Measurements from ENCODE around the gene PCDHB5.
"Not testable (repeated sequence)": the region's sequence is repeated elsewhere in the genome, so short reads cannot be mapped to it uniquely, and the experiment has no call there.

DNA sequence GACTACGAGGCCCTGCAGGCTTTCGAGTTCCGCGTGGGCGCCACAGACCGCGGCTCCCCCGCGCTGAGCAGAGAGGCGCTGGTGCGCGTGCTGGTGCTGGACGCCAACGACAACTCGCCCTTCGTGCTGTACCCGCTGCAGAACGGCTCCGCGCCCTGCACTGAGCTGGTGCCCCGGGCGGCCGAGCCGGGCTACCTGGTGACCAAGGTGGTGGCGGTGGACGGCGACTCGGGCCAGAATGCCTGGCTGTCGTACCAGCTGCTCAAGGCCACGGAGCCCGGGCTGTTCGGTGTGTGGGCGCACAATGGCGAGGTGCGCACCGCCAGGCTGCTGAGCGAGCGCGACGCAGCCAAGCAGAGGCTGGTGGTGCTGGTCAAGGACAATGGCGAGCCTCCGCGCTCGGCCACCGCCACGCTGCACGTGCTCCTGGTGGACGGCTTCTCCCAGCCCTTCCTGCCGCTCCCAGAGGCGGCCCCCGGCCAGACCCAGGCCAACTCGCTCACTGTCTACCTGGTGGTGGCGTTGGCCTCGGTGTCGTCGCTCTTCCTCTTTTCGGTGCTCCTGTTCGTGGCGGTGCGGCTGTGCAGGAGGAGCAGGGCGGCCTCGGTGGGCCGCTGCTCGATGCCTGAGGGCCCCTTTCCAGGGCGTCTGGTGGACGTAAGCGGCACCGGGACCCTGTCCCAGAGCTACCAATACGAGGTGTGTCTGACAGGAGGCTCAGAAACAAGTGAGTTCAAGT lies 49.3 kb downstream of the PCDHB5 start:
- not testable (repeated sequence) for TF ChIP-seq TEAD4, MYBL2 (CRISPR knock-in tag; IDR thresholded peaks at IDR 0.05)
- TF ChIP-seq, protein P1, sequence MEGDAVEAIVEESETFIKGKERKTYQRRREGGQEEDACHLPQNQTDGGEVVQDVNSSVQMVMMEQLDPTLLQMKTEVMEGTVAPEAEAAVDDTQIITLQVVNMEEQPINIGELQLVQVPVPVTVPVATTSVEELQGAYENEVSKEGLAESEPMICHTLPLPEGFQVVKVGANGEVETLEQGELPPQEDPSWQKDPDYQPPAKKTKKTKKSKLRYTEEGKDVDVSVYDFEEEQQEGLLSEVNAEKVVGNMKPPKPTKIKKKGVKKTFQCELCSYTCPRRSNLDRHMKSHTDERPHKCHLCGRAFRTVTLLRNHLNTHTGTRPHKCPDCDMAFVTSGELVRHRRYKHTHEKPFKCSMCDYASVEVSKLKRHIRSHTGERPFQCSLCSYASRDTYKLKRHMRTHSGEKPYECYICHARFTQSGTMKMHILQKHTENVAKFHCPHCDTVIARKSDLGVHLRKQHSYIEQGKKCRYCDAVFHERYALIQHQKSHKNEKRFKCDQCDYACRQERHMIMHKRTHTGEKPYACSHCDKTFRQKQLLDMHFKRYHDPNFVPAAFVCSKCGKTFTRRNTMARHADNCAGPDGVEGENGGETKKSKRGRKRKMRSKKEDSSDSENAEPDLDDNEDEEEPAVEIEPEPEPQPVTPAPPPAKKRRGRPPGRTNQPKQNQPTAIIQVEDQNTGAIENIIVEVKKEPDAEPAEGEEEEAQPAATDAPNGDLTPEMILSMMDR (IDR thresholded peaks at IDR 0.05), result not testable (repeated sequence)
- TF ChIP-seq, protein P2, sequence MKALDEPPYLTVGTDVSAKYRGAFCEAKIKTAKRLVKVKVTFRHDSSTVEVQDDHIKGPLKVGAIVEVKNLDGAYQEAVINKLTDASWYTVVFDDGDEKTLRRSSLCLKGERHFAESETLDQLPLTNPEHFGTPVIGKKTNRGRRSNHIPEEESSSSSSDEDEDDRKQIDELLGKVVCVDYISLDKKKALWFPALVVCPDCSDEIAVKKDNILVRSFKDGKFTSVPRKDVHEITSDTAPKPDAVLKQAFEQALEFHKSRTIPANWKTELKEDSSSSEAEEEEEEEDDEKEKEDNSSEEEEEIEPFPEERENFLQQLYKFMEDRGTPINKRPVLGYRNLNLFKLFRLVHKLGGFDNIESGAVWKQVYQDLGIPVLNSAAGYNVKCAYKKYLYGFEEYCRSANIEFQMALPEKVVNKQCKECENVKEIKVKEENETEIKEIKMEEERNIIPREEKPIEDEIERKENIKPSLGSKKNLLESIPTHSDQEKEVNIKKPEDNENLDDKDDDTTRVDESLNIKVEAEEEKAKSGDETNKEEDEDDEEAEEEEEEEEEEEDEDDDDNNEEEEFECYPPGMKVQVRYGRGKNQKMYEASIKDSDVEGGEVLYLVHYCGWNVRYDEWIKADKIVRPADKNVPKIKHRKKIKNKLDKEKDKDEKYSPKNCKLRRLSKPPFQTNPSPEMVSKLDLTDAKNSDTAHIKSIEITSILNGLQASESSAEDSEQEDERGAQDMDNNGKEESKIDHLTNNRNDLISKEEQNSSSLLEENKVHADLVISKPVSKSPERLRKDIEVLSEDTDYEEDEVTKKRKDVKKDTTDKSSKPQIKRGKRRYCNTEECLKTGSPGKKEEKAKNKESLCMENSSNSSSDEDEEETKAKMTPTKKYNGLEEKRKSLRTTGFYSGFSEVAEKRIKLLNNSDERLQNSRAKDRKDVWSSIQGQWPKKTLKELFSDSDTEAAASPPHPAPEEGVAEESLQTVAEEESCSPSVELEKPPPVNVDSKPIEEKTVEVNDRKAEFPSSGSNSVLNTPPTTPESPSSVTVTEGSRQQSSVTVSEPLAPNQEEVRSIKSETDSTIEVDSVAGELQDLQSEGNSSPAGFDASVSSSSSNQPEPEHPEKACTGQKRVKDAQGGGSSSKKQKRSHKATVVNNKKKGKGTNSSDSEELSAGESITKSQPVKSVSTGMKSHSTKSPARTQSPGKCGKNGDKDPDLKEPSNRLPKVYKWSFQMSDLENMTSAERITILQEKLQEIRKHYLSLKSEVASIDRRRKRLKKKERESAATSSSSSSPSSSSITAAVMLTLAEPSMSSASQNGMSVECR (CRISPR knock-in tag; IDR thresholded peaks at IDR 0.05; ENCODE audit: borderline replicate concordance), result not testable (repeated sequence)
